Measurements from ENCODE around the gene NTM.

DNA sequence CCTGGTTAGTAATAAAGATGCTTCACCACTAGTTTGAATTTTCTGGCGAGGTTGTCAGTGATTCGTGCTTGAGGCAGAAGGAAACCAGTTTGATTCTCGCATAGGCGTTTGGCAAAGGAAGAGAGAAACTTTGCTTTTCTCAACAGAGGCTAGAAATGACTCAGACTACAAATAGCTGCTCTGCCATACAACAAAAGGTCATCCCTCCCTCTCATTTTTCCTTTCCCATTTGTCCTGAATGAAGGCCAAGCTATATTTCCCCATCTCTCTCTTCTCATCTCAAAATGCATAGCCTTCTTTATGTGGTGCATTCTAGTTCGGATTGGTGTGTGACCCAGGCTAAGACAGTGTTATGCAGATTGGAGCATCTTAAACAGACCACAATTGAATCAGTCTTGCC is 741.4 kb downstream of the NTM start:
- no peak for TF ChIP-seq EZH2phosphoT487 (IDR thresholded peaks at IDR 0.05; ENCODE audit: insufficient read depth, low read depth)
- TF ChIP-seq EZH2 (IDR thresholded peaks at IDR 0.05; ENCODE audit: insufficient read depth, poor library complexity, severe bottlenecking) = no peak

Data from GM23248 (cell line).